NCI-H146 (cell line): ENCODE results near the gene ANTXR2.
"Not testable (repeated sequence)": the region's sequence is repeated elsewhere in the genome, so short reads cannot be mapped to it uniquely, and the experiment has no call there.

Experiments
- DNase-seq: peaks from one replicate; lab custom pipeline; 2025; lab: John Stamatoyannopoulos, UW

Gene ANTXR2

DNA sequence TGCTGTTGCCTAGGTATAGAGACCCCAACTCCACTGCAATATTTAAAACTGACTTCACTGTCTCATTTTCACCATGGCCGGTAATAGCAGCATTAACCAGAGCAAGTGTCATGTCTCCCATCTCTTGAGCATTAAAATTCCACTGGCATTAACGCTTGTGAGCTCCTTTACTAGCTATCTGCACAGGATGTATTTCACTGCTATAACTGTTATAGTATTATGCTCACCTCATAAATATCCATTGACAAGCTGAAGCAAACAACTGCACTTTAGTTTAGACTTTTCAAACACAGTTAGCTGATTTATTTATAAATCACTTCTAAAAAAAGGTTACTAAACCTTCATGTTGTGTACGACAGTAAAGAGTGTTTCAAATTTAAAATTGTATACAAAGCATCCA, 157.8 kb downstream of the ANTXR2 start:
- no peak for DNase-seq

DNA sequence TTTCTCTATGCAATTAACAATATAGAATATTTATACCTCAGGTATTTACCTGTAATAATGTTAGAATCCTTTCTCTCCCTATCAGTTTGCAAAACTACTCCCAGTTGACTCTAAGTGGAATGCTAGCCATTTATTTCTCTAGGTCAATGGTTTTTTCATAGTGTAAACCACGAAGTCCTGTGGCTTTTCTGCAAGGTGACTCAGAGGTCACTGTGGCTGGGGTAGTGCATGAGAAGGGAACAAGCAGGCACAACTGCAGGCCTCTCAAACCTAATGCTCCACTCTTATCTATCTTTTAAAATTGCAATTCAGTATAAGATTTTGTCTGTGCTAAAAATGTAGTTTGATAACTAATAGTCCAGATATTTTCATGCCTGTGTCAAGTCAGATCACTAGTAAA, 159.4 kb downstream of the ANTXR2 start:
- no peak for DNase-seq

DNA sequence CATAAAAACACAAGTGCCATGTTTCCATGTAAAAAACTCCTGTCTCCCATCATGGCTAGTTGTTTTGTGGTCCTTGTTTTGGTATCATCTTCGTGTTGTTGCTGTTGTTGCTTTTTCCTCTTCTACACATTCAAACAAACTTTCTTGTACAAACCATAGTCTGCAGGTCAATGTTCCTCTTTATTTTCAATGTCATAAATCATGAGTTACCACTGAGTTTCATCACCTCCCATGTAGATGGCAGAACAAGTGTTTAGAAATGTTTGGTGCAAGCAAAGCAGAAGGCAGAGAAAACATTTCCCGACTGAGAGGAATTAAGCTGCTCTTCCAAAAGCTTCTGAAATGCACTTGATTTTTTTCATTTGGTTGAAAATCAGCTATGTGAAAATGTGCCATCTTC, 166.0 kb downstream of the ANTXR2 start:
- no peak for DNase-seq

DNA sequence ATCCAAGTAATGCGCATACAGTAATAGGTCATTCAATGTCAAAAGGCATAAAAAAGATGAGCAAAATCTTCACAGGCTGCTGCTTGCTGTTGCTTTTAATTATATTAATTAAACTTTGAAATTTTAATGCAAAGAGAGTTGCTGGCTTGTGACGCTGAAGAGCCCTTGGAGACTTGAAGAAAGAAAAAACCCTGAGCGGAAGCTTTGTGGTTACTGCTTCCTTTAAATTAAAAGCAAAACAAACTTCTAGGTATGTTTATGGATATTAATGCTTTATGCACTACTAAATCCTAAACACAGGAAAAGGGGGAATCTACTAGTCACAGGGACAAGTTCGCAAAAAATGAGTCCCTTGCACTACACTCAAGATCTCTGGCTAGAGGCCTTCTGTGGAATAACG, 166.7 kb downstream of the ANTXR2 start:
- DNase-seq: no peak

DNA sequence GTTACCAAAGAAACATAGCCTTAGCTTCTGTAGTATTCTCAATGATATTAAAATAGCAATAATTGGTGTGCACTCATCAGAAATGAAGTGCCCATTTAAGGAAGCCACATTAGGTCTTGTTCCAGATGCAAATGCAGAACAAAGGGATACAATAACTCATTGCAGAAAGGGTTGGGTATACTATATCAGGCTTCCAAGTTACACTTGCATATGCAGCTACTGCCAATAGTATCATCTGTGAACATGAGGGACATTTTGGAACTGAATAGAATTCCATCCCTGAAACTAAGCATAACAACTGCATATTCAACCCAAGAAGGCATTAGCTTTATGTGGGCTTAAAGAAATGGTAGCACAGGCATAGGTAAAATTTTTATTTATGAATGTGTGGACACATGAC, 167.8 kb downstream of the ANTXR2 start:
- no peak for DNase-seq

DNA sequence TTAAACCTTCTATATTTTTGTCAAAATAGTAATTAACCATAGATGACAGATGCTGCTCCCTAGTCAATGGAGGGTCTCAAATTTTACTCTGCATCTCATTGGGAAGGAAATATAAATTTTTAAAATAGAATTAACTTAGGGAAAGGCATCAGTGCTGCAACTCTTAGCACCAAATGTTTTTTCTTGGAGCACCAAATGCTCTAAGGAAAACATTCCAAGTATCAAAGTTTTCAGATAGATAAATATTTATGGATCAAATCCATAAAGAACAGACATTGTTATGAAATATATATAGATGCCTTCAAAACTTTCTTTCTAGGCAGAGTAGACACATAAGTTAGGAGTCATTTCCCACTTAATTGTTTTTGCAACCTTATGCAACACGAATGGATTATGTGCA, 168.7 kb downstream of the ANTXR2 start:
- no peak for DNase-seq

DNA sequence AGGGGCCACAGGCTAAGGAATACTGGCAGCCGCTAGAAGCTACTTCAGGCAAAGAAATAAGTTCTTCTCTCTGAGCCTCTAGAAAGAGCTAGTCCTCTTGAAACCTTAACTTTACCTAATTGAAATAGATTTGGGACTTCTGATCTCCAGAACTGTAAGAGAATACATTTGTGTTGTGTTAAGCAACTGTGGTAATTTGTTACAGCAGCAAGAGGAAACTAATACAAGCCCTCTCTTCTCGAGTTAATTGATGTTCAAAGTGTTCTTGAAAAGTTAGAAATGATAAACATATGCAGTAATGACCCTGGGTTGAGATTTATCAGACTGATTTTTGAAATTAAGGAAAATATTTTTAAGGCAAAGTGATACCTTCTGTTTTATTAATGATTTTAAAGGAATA, 172.8 kb downstream of the ANTXR2 start:
- DNase-seq: no peak

DNA sequence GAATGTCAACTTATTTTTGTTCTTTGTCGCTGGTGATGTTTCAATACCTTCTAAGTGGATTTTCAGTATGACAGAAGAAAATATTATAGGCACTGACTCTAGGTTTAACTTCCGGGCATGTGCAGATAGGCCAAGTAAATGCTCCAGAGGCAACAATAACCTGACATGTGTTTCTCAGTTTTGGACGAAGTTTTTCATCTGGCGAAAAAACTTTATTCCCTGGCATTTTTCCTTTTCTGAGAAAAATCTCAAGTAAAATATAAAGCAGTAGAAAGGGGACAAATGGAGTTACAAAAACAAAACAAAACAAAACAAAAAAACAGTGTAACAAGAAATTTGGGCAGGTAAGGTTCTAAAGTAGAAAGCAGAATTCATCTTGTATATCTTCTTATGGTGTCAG, 173.5 kb downstream of the ANTXR2 start:
- DNase-seq: no peak

DNA sequence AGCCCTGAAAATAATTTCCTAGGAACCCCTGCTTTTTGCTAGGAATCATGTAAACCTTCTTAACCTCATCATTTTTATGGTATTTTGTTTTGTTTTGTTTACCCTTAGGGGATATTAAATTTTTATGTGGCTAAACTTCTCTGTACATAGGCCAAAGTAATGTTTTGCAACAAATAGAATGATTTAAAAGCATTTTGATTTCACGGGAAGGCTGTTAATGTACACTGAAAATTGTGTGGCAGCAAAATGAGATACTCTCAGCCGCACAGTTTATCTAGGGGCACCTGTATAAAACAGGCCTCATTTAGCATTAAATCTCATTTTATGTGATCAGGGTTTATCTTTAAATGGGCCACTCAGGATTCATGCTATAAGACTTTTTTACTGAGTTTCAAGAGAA, 175.0 kb downstream of the ANTXR2 start:
- DNase-seq: no peak

DNA sequence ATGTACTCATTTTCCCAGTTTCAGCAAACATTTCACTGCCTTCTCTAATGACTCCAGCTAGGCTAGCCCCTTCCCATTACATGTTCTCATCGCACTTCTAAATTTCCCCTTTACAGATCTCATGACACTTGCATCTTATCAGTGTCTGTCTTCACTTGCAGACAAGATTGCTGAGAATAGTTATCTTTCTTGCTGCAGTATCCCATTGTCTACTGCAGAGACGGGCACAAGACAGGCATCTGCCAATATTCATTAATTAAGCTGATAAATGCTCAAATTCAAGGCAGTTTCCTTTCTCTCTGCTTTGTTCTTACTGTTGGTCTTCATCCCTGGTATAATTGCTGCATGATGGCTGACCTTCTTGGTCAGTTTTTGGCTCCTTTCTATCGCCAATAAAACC, 175.9 kb downstream of the ANTXR2 start:
- DNase-seq: no peak

DNA sequence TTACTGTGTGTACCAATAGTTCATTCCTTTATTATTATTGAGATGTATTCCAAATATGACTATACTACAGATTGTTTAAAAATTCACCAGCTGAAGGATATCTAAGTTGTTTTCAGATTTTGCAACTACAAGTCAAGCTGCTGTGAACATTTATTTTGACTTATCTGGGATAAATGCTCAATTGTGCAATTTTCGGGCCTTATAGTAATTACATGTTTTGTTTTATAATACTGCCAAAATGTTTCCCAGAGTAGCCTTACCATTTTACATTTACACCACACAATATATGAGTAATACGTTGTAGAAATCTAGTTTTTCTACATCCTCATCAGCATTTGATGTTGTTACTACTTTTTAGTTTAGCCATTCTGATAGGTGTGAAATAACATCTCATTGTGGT, 179.6 kb downstream of the ANTXR2 start:
- DNase-seq: no peak

DNA sequence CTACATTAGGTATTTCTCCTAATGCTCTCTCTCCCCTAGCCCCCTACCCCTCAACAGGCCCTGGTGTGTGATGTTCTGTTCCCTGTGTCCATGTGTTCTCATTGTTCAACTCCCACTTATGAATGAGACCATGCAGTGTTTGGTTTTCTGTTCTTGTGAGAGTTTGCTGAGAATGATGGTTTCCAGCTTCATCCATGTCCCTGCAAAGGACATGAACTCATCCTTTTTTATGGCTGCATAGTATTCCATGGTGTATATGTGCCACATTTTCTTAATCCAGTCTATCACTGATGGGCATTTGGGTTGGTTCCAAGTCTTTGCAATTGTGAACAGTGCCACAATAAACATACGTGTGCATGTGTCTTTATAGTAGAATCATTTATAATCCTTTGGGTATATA, 184.0 kb downstream of the ANTXR2 start:
- DNase-seq: not testable (repeated sequence)

DNA sequence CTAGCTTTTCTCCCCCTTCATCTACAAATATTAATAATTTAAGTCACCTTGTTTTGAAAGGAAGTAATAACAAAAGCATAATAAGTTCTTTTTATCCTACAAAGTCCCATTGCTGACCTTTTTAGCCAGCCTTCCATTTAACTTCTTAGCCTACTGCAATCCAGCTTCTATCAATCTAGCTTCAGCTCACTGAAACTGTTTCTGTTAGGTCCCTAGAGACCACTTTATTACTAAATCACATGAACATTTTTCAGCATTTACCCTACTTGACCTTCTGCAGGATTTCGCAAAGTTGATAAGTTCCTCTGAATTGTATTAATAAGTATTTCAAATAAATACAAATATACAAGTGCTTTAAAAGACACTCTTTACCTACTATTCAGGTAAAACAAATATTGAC, 186.5 kb downstream of the ANTXR2 start:
- DNase-seq: no peak

DNA sequence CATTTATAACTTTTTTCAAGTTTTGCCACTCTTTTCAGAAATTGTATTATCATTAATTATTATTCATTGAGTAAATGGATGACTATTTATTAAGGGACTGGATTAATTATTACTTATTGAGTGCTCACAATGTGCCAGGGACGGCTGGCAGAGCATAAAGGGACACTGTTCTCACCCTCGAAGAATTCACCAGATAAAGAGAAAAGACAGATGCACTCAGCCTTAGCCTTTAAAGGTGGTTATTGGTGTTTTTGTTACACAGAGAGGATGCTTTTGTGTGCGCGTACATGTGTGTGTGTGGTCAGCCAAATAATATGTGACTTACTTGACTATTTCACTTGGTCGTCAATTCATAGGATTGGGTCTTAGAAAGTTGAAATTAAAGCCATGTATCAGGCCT, 187.0 kb downstream of the ANTXR2 start:
- DNase-seq: no peak

DNA sequence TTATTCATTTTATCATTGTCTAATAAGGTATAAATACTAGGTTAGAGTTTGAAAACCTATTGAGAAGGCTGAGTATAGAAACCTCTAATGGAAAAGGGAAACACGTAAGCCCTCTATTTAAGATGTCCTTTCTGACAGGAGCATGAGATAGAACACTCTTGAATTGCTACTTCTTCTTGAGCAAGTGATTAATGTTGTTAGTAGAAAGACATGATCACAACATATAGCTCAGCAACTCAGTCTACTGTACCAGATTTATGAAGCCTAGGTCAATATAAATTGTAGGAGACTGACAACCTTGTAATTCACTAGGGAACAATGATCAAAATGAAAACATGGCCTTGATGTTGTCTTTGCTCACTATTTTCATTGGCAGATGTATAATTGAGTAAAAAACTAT, 189.7 kb downstream of the ANTXR2 start:
- DNase-seq: no peak

DNA sequence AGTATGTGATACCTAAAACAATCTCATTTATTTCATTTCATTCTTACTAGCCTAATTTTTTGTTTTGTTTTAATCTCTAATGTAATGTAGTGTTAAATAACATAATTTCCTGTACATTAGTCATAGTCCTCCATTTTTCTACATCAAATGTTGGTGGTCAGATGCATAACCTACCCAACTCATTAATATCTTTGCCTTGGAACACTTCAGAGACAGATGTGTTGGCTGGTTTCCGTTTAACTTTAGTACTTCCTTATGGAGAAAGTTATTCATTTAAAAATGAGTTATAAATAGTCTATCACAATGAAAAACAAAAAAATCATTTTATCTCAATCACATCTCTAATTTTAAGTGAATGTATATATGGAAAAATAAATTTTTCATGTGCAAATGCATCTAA, 190.2 kb downstream of the ANTXR2 start:
- DNase-seq: no peak

DNA sequence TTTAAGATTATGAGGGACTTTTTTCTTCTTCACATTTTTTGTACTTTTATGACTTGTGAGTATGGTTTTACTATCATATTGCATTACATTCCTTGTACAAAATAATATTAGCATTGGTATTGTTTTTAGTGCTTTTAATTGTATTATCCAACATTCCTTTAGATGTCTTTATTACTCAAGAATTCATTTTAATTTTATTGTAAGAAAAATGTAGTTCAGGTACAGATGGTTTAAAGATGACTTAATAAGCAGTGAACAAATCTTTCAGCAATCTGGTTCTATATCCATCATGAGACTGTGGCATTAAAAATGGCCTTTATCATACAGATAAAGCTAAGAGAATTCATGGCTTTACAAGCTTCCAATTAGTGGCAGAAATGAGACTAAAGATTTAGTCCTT, 191.6 kb downstream of the ANTXR2 start:
- no peak for DNase-seq

DNA sequence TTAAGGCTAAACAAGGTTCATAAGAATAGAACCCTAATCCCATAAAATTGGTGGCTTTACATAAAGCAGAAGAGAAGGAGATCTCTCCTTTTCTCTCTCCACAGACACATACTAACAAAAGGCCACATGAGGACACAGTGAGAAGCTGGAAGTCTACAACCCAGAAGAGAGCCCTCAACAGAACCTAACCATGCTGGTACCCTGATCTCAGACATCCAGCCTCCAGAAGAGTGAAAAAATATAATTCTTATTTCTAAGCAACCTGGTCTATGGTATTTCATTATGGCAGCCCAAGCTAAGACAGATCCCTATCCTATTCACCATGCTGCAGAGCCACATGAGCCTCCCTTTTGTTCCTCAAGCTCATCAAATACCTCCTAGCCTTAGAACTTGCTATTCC, 195.5 kb downstream of the ANTXR2 start:
- no peak for DNase-seq

DNA sequence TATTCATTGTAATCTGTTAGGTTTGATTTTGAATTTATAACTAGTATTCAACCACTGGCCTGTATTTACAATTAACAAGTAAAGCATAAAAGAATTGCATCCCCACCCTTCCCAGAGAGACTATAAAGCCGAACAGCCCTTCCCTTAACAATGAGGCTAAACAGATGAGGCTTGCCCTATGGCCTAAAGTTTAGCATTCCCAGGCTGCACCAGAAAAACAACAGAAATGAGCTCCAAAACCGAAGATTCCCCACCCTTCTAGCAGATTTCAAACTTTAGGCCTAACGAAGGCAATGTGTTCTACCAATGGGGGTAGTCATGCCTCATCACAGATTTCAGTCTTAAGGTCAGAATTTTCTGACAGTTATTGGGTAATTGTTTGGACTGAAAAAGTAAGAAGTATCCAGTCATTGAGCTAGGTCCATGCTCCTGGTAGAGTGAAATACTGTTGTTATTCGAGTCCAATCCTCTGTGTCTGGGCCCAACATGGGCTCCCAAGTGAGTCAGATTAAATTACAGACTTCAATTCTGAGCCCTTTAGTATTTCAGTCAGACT, 197.6 kb downstream of the ANTXR2 start:
- no peak for DNase-seq

DNA sequence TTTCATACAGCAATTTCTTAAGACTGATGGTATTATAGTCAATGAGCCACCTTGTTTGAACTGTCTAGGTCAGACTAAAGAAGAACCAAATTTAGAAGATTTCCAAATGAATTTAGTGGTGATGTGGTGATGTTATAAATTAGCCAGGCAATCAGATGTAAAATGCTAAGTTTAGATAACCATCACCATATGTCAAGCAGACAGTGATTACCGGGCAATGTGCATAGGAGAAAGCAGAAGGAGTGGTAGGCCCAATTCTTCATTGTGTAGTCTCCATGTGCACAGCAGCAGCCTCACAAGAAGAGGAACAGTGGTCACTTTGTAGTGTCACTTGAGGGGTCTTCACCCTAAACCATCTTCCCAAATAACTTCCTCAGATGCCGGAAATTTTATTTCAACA, 198.8 kb downstream of the ANTXR2 start:
- no peak for DNase-seq

DNA sequence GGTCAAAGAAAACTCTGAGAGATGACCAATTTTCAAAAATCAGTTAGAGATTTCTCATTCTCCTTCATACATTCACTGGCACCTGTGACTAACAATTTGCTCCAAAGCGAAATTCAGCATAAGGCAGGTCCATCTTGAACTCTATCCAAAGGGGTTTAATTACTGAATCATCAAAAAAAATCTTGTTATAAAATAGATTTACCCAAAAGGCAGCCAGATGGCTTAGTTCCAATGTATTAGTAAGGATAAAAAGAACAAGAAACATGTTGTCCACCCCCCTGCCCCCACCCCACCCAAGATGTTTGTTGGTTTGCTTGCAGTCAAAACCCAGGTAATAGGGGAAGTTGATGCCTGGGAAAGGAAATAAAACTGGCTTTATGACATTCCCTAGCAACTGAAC, 200.3 kb downstream of the ANTXR2 start:
- DNase-seq: no peak

DNA sequence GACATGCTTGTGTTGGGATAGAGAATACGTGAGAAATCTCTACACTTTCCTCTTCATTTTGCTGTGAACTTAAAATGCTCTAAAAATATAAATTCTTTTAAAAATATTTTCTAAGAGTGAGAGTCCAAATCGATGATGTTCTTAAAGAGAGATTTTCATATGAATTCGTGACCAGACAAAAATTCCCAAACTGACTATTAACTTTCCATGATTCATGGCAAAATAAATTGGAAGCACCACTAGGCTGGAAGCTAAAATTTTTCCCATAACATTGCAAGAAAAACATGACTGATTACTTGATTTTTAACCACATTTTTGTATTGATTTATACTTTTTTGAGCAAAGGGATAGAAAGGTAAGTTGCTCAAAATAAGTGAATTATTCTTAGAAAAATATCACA, 201.1 kb downstream of the ANTXR2 start:
- DNase-seq: no peak

DNA sequence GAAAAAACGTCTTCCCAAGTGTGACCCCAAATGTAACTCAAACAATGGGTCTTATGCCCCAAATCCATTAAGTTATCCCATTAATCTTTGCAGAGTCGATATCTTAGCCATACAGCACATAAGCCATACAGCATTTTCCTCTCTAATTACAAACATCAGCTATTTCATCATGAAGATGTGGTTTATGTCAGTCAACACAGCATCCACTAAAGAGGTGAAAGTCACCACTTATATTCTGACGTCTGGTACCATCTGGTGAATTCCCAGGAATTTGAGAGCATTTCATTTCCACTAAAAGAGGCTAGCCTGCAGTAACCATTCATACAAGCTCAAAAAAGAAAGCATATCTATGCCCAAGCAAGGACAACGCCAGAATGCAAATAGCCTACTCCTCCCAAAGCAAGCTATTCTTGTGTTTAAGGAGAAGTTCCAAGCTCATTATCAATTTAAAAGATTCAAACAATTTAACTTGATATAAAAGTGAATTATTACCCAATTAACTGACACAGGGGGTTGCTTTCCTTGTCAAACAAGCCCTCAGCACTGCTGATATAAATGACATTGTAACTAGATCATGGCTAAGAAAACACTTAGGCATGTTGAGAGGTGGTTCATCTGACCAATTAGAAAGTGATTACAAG, 203.3 kb downstream of the ANTXR2 start:
- DNase-seq: no peak

DNA sequence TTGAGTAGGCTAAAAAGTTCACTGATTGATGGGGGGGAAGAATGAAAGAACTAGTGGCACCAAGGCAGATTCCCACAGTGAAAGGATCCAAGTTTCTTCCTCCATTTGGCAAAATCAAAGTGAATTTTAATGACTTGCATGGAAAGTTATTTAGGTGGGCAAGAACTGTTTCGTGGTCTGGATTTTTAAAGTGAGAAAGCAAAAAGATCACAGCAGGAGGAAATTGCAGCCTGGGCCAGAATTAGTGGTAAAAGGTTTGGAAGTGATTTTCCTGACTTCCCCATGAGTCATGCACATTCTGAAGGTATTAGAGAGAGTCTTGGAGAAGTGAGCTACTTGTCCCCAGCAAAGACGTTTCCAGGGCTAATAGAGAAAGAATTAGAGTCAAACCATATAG, 207.8 kb downstream of the ANTXR2 start:
- peak; percentile 14 for DNase-seq
